HCT116 (cell line): ENCODE results near the gene IQCM. TPM values are rescaled to one million over a fixed set of nuclear protein-coding genes. Genes with fewer than 3 reads are reported as not detected.

Source experiments
- ATAC-seq: fragments of 200-7000 bp; cut with Tn5 transposase; 2 replicates; pipeline ENCODE4 v1.9.1; 2020; ENCODE audit warnings: mild to moderate bottlenecking, moderate library complexity
- BruUV-seq: library from RNA; stranded (reverse); fragments of 400-500 nt; replicated peaks from 2 replicates; lab custom pipeline; 2021; lab: Mats Ljungman, UMichigan
- CTCF ChIA-PET: fragments of 300-600 bp; sonication (Branson Sonifier 250); formaldehyde crosslinking; loops from one replicate; lab custom pipeline; 2021; ENCODE audit warnings: antibody characterized with exemption; lab: Charles Lee
- POLR2A ChIA-PET: fragments of 300-600, 350-600 bp; sonication (Branson Sonifier 250); formaldehyde crosslinking; loops from one replicate; lab custom pipeline; 2021; ENCODE audit warnings: antibody characterized with exemption; lab: Charles Lee
- RAD21 ChIA-PET, 2 experiments: fragments of 300-600 bp; sonication (Branson Sonifier 250); formaldehyde crosslinking; loops; one replicate each; lab custom pipeline; 2023; ENCODE audit warnings: low total read pairs in 2 of 2; ENCODE audit not compliant: uncharacterized antibody in 2 of 2, unreplicated experiment in 2 of 2, low non-redundant PET in 1 of 2; lab: Charles Lee
- DNase-seq: peaks from one replicate; pipeline ENCODE4 v3.0.0-alpha.2; 2010; ENCODE audit warnings: low read depth, low spot score
- H2AFZ ChIP-seq: fragments of 200-600 bp; shearing (Covaris generic), sonication (generic); 2 replicates; pipeline ENCODE4 v1.6.1; 2017; ENCODE audit warnings: low read depth, mixed run types, mixed read lengths, antibody characterized with exemption, low read length; ENCODE audit not compliant: poor library complexity, severe bottlenecking
- H3K27ac ChIP-seq: 2 replicates; pipeline ENCODE4 v1.5.1; 2012; ENCODE audit warnings: low read depth, low read length
- H3K27me3 ChIP-seq: fragments of 200-600 bp; sonication (generic); 2 replicates; pipeline ENCODE4 v1.6.1; 2016; ENCODE audit warnings: mixed run types, low read length, mixed read lengths; ENCODE audit not compliant: insufficient read depth
- H3K36me3 ChIP-seq, 2 experiments: fragments of 200-500 bp in 1 of 2; fragments of 200-600 bp in 1 of 2; sonication (Bioruptor generic) in 1 of 2; sonication (generic) in 1 of 2; 2 replicates each; pipeline versions ENCODE4 v1.5.1 to v1.6.1; 2014 to 2016; ENCODE audit warnings: low read length in 2 of 2, inconsistent platforms in 1 of 2, mixed read lengths in 1 of 2, mixed run types in 1 of 2; ENCODE audit not compliant: insufficient read depth in 2 of 2, control insufficient read depth in 1 of 2
- H3K4me1 ChIP-seq, 2 experiments: fragments of 200-600 bp in 1 of 2; sonication (generic) in 1 of 2; 2 replicates each; pipeline versions ENCODE4 v1.5.1 to v1.6.1; 2012 to 2017; ENCODE audit warnings: low read length in 2 of 2, inconsistent platforms in 1 of 2, mild to moderate bottlenecking in 1 of 2, mixed read lengths in 1 of 2, mixed run types in 1 of 2, moderate library complexity in 1 of 2; ENCODE audit not compliant: insufficient read depth in 2 of 2, control insufficient read depth in 1 of 2
- H3K4me2 ChIP-seq: fragments of 200-600 bp; sonication (generic); 2 replicates; pipeline ENCODE4 v1.6.1; 2017; ENCODE audit warnings: mixed run types, low read length, mixed read lengths
- H3K4me3 ChIP-seq, 2 experiments: fragments of 200-600 bp in 1 of 2; sonication (generic) in 1 of 2; replicated peaks in 1 of 2; 2 replicates each; pipeline ENCODE4 v1.5.1; 2011 to 2016; ENCODE audit warnings: low read length in 2 of 2, control low read depth in 1 of 2, low read depth in 1 of 2, mild to moderate bottlenecking in 1 of 2, mixed read lengths in 1 of 2, mixed run types in 1 of 2
- H3K79me2 ChIP-seq: fragments of 200-600 bp; sonication (generic); 2 replicates; pipeline ENCODE4 v1.6.1; 2017; ENCODE audit warnings: mild to moderate bottlenecking, mixed run types, low read length, moderate library complexity, mixed read lengths; ENCODE audit not compliant: insufficient read depth
- H3K9ac ChIP-seq: fragments of 200-600 bp; sonication (generic); 2 replicates; pipeline ENCODE4 v1.6.1; 2016; ENCODE audit warnings: low read length, mixed read lengths
- H3K9me2 ChIP-seq: fragments of 200-600 bp; sonication (generic), shearing (Covaris generic); 2 replicates; pipeline ENCODE4 v1.6.1; 2017; ENCODE audit warnings: mixed run types, mild to moderate bottlenecking, moderate library complexity; ENCODE audit not compliant: insufficient read depth
- H3K9me3 ChIP-seq, 2 experiments: fragments of 200-500 bp in 1 of 2; fragments of 200-600 bp in 1 of 2; sonication (Bioruptor generic) in 1 of 2; sonication (generic) in 1 of 2; 2 replicates each; pipeline ENCODE4 v1.6.1; 2014 to 2017; ENCODE audit warnings: low read length in 2 of 2, mixed read lengths in 2 of 2, inconsistent platforms in 1 of 2, low read depth in 1 of 2, mild to moderate bottlenecking in 1 of 2, mixed run types in 1 of 2, moderate library complexity in 1 of 2; ENCODE audit not compliant: control insufficient read depth in 1 of 2, insufficient read depth in 1 of 2
- H4K20me1 ChIP-seq: fragments of 200-600 bp; sonication (generic), shearing (Covaris generic); 2 replicates; pipeline ENCODE4 v1.6.1; 2017; ENCODE audit warnings: mixed run types, mild to moderate bottlenecking, moderate library complexity; ENCODE audit not compliant: insufficient read depth
- CBX3 ChIP-seq: IDR thresholded peaks from 2 replicates; pipeline ENCODE4 v1.6.1; 2012; ENCODE audit warnings: low read depth
- CEBPB ChIP-seq: IDR thresholded peaks from 2 replicates; pipeline ENCODE4 v1.6.1; 2012; ENCODE audit warnings: low read depth
- EGR1 ChIP-seq: IDR thresholded peaks from 2 replicates; pipeline ENCODE4 v1.6.1; 2012; ENCODE audit warnings: low read depth
- ELF1 ChIP-seq: IDR thresholded peaks from 2 replicates; pipeline ENCODE4 v1.6.1; 2012; ENCODE audit warnings: low read depth, borderline replicate concordance
- EZH2 ChIP-seq: fragments of 200-600 bp; sonication (generic); IDR thresholded peaks from 2 replicates; pipeline ENCODE4 v1.6.1; 2017; ENCODE audit warnings: antibody characterized with exemption, mixed run types
- FOSL1 ChIP-seq: IDR thresholded peaks from 2 replicates; pipeline ENCODE4 v1.6.1; 2012; ENCODE audit warnings: low read depth
- JUND ChIP-seq: IDR thresholded peaks from 2 replicates; pipeline ENCODE4 v1.6.1; 2012
- POLR2AphosphoS5 ChIP-seq: IDR thresholded peaks from 2 replicates; pipeline ENCODE4 v1.6.1; 2011; ENCODE audit warnings: mild to moderate bottlenecking, low read depth, low read length, moderate library complexity
- RAD21 ChIP-seq: IDR thresholded peaks from 2 replicates; pipeline ENCODE4 v1.6.1; 2012; ENCODE audit warnings: low read depth, mild to moderate bottlenecking
- SRF ChIP-seq: IDR thresholded peaks from 2 replicates; pipeline ENCODE4 v1.6.1; 2012; ENCODE audit warnings: low read depth
- YY1 ChIP-seq: IDR thresholded peaks from 2 replicates; pipeline ENCODE4 v1.6.1; 2011; ENCODE audit warnings: low read length, low read depth, moderate library complexity, mild to moderate bottlenecking; ENCODE audit not compliant: insufficient replicate concordance; ENCODE audit errors: extremely low read depth
- ZNF274 ChIP-seq: fragments of 200-500 bp; sonication (Bioruptor generic); IDR thresholded peaks from 2 replicates; pipeline ENCODE4 v1.6.1; 2014; ENCODE audit warnings: mild to moderate bottlenecking, low read depth, low read length, inconsistent platforms
- intact Hi-C: fragments of 100-400 bp; cut with micrococcal nuclease; formaldehyde crosslinking; loops from 2 replicates; pipeline ENCODE4 v1.10.0; 2022
- total RNA-seq: library from RNA; stranded (reverse); gene quantifications from one replicate; pipeline ENCODE4 v1.2.1, GENCODE V29; 2021; ENCODE audit not compliant: unreplicated experiment
- TF ChIP-seq, protein P1 (sequence below): IDR thresholded peaks from 2 replicates; pipeline ENCODE4 v1.6.1; 2012; ENCODE audit warnings: low read depth
- TF ChIP-seq, protein P2 (sequence below): IDR thresholded peaks from 2 replicates; pipeline ENCODE4 v1.6.1; 2012
- TF ChIP-seq, protein P3 (sequence below): IDR thresholded peaks from 2 replicates; pipeline ENCODE4 v1.6.1; 2012
- TF ChIP-seq, protein P4 (sequence below): IDR thresholded peaks from 2 replicates; pipeline ENCODE4 v1.6.1; 2011; ENCODE audit warnings: mild to moderate bottlenecking, low read length, moderate library complexity; ENCODE audit not compliant: insufficient replicate concordance; ENCODE audit errors: extremely low read depth

The IQCM gene
- total RNA-seq, 1 experiment from 2014 or later: 0.20 TPM

DNA sequence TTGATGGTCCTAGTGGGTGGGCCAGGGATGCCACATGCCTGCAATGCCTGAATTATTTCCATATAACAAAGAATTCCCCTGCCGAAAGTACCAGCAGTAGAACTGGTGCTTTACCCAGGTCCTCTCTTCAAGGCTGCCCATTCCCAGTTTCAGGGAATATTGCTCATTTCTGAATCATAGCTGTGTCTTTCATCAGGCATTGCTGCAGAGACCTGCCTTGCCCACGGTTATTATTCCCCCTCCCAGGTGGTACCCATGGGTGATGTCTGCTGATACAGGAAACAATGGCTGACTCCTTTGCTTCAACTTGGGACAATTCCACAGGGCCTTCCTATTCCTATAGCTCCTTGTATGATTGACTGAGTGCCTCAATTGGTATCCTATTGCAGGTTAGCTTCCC, 9.7 kb upstream of the IQCM start:
- ATAC-seq (no peak), DNase-seq (no peak)
- ChIA-PET POLR2A (no interaction called here), RAD21 (no interaction called here), CTCF (no interaction called here)
- Histone ChIP-seq H3K9me3 (no peaks in the 10 kb centered on the region), H3K4me2 (no peak overlapping the region), H3K9me2 (no peaks in the 10 kb centered on the region), H3K9ac (no peak overlapping the region), H4K20me1 (no peaks in the 10 kb centered on the region), H3K79me2 (no peaks in the 10 kb centered on the region), H3K4me1 (peaks cover 0 to 8% of the 10 kb centered on the region in 2 experiments; a peak in 2 of 4 replicates), H3K4me3 (no peak overlapping the region), H3K36me3 (no peaks in the 10 kb centered on the region), H3K27ac (no peak overlapping the region), H2AFZ (no peak overlapping the region), H3K27me3 (no peaks in the 10 kb centered on the region)
- no peak for TF ChIP-seq RAD21
- TF ChIP-seq, protein P1, sequence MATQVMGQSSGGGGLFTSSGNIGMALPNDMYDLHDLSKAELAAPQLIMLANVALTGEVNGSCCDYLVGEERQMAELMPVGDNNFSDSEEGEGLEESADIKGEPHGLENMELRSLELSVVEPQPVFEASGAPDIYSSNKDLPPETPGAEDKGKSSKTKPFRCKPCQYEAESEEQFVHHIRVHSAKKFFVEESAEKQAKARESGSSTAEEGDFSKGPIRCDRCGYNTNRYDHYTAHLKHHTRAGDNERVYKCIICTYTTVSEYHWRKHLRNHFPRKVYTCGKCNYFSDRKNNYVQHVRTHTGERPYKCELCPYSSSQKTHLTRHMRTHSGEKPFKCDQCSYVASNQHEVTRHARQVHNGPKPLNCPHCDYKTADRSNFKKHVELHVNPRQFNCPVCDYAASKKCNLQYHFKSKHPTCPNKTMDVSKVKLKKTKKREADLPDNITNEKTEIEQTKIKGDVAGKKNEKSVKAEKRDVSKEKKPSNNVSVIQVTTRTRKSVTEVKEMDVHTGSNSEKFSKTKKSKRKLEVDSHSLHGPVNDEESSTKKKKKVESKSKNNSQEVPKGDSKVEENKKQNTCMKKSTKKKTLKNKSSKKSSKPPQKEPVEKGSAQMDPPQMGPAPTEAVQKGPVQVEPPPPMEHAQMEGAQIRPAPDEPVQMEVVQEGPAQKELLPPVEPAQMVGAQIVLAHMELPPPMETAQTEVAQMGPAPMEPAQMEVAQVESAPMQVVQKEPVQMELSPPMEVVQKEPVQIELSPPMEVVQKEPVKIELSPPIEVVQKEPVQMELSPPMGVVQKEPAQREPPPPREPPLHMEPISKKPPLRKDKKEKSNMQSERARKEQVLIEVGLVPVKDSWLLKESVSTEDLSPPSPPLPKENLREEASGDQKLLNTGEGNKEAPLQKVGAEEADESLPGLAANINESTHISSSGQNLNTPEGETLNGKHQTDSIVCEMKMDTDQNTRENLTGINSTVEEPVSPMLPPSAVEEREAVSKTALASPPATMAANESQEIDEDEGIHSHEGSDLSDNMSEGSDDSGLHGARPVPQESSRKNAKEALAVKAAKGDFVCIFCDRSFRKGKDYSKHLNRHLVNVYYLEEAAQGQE: no peak
- TF ChIP-seq ELF1: no peak
- TF ChIP-seq SRF: no peak
- no peak for TF ChIP-seq YY1
- TF ChIP-seq CEBPB: no peak
- TF ChIP-seq EGR1: no peak
- no peak for TF ChIP-seq CBX3
- TF ChIP-seq, protein P2, sequence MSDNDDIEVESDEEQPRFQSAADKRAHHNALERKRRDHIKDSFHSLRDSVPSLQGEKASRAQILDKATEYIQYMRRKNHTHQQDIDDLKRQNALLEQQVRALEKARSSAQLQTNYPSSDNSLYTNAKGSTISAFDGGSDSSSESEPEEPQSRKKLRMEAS: no peak
- TF ChIP-seq, protein P3, sequence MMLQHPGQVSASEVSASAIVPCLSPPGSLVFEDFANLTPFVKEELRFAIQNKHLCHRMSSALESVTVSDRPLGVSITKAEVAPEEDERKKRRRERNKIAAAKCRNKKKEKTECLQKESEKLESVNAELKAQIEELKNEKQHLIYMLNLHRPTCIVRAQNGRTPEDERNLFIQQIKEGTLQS: no peak
- no peak for TF ChIP-seq POLR2AphosphoS5
- no peak for TF ChIP-seq FOSL1
- TF ChIP-seq ZNF274: no peak
- TF ChIP-seq EZH2: no peak
- TF ChIP-seq JUND: no peak
- TF ChIP-seq, protein P4, sequence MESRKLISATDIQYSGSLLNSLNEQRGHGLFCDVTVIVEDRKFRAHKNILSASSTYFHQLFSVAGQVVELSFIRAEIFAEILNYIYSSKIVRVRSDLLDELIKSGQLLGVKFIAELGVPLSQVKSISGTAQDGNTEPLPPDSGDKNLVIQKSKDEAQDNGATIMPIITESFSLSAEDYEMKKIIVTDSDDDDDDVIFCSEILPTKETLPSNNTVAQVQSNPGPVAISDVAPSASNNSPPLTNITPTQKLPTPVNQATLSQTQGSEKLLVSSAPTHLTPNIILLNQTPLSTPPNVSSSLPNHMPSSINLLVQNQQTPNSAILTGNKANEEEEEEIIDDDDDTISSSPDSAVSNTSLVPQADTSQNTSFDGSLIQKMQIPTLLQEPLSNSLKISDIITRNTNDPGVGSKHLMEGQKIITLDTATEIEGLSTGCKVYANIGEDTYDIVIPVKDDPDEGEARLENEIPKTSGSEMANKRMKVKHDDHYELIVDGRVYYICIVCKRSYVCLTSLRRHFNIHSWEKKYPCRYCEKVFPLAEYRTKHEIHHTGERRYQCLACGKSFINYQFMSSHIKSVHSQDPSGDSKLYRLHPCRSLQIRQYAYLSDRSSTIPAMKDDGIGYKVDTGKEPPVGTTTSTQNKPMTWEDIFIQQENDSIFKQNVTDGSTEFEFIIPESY: no peak
- no TSS peak for BruUV-seq
- intact Hi-C loops: no loop called here
